Erythroblast (primary cell): Measurements from ENCODE around the gene KCNH3.
"Not testable (repeated sequence)": the region's sequence is repeated elsewhere in the genome, so short reads cannot be mapped to it uniquely, and the experiment has no call there.

Experiments
- GATA1 ChIP-seq: IDR thresholded peaks from 2 replicates; pipeline ENCODE4 v1.6.1; 2011; ENCODE audit warnings: low read depth, mild to moderate bottlenecking, control low read depth, low read length, moderate library complexity
- POLR2A ChIP-seq: IDR thresholded peaks from 2 replicates; pipeline ENCODE4 v1.6.1; 2011; ENCODE audit warnings: mild to moderate bottlenecking, low read length

GRCh38 chr12:49605539-49605938 is 66.7 kb downstream of the KCNH3 start, which contains the start of gene FAM186B:
- not testable (repeated sequence) for TF ChIP-seq POLR2A, GATA1
